Left ventricle myocardium inferior (tissue), 1 donor: Measurements from ENCODE around the gene COL21A1. TPM values are rescaled to one million over a fixed set of nuclear protein-coding genes. Genes with fewer than 3 reads are reported as not detected.

Experiments used
- DNase-seq: peaks from one replicate; pipeline ENCODE4 v3.0.0-alpha.2; 2020
- H3K27ac ChIP-seq: fragments of 200-600 bp; replicated peaks from 2 replicates; pipeline ENCODE4 v1.8.0; 2021
- H3K27me3 ChIP-seq: fragments of 200-600 bp; 2 replicates; pipeline ENCODE4 v1.8.0; 2021; ENCODE audit warnings: low read depth
- H3K36me3 ChIP-seq: fragments of 200-600 bp; 2 replicates; pipeline ENCODE4 v1.8.0; 2021
- H3K4me1 ChIP-seq: fragments of 200-600 bp; 2 replicates; pipeline ENCODE4 v1.8.0; 2021
- H3K4me3 ChIP-seq: fragments of 200-600 bp; 2 replicates; pipeline ENCODE4 v1.8.0; 2021; ENCODE audit warnings: mild to moderate bottlenecking, moderate library complexity
- H3K9me3 ChIP-seq: fragments of 200-600 bp; replicated peaks from 2 replicates; pipeline ENCODE4 v1.8.0; 2021
- CTCF ChIP-seq: fragments of 200-600 bp; IDR thresholded peaks from 2 replicates; pipeline ENCODE4 v1.8.0; 2021; ENCODE audit warnings: antibody characterized with exemption, mild to moderate bottlenecking, borderline replicate concordance
- intact Hi-C: fragments of 100-400 bp; cut with micrococcal nuclease; formaldehyde crosslinking; loops from one replicate; pipeline ENCODE4 v1.11.0; 2022
- total RNA-seq: library from RNA; stranded (reverse); fragmentation: NEBNext Ultra II Directional; extraction: Animal tissue kit (Norgen Biotek cat#: 25700); gene quantifications from one replicate; pipeline ENCODE4 v1.2.1, GENCODE V29; 2021
- donor health status: DM: no; HTN: yes; CAD: no; lungs with severe emphysema.

The COL21A1 gene
- total RNA-seq, 1 donor from 2014 or later, result 54.3 TPM

- DNase-seq, result no peak
- no peaks in the 10 kb centered on the region for H3K36me3 ChIP-seq
- H3K9me3 ChIP-seq, result peaks cover 36% of the 10 kb centered on the region
- no peak for TF ChIP-seq CTCF
- no peak overlapping the region for H3K27ac ChIP-seq
- no peaks in the 10 kb centered on the region for H3K4me1 ChIP-seq
- no peaks in the 10 kb centered on the region for H3K27me3 ChIP-seq
- intact Hi-C loops, result no loop called here
- H3K4me3 ChIP-seq, result no peak overlapping the region
These were observed 78.8 kb downstream of the COL21A1 start for GRCh38 chr6:56168596-56168995.

GRCh38 chr6:56162081-56162480 is 85.3 kb downstream of the COL21A1 start:
- intact Hi-C loops, result no loop called here
- no peaks in the 10 kb centered on the region for H3K9me3 ChIP-seq
- DNase-seq, result no peak
- no peak overlapping the region for H3K4me3 ChIP-seq
- TF ChIP-seq CTCF, result no peak
- H3K36me3 ChIP-seq, result no peaks in the 10 kb centered on the region
- H3K27ac ChIP-seq, result no peak overlapping the region
- no peaks in the 10 kb centered on the region for H3K4me1 ChIP-seq
- no peaks in the 10 kb centered on the region for H3K27me3 ChIP-seq

GRCh38 chr6:56160489-56160888 is 86.9 kb downstream of the COL21A1 start:
- Histone ChIP-seq H3K9me3 (no peaks in the 10 kb centered on the region), H3K36me3 (no peaks in the 10 kb centered on the region), H3K4me1 (no peaks in the 10 kb centered on the region), H3K27me3 (no peaks in the 10 kb centered on the region), H3K27ac (no peak overlapping the region), H3K4me3 (no peak overlapping the region)
- no peak for DNase-seq
- no peak for TF ChIP-seq CTCF
- intact Hi-C loops, result no loop called here

GRCh38 chr6:56158571-56158970 is 88.8 kb downstream of the COL21A1 start:
- Histone ChIP-seq H3K36me3 (no peaks in the 10 kb centered on the region), H3K27me3 (no peaks in the 10 kb centered on the region), H3K9me3 (peaks cover 14% of the 10 kb centered on the region), H3K4me1 (no peaks in the 10 kb centered on the region), H3K4me3 (no peak overlapping the region), H3K27ac (no peak overlapping the region)
- TF ChIP-seq CTCF, result no peak
- DNase-seq, result no peak
- intact Hi-C loops, result no loop called here

- TF ChIP-seq CTCF, result no peak
- H3K4me3 ChIP-seq, result no peak overlapping the region
- H3K9me3 ChIP-seq, result peaks cover 32% of the 10 kb centered on the region
- no peak for DNase-seq
- H3K36me3 ChIP-seq, result no peaks in the 10 kb centered on the region
- H3K27me3 ChIP-seq, result no peaks in the 10 kb centered on the region
- no peaks in the 10 kb centered on the region for H3K4me1 ChIP-seq
- intact Hi-C loops, result no loop called here
- no peak overlapping the region for H3K27ac ChIP-seq
These were observed 90.7 kb downstream of the COL21A1 start for GRCh38 chr6:56156643-56157042.
